ENCODE measurements around the gene CNTN5.

The CNTN5 gene

DNA sequence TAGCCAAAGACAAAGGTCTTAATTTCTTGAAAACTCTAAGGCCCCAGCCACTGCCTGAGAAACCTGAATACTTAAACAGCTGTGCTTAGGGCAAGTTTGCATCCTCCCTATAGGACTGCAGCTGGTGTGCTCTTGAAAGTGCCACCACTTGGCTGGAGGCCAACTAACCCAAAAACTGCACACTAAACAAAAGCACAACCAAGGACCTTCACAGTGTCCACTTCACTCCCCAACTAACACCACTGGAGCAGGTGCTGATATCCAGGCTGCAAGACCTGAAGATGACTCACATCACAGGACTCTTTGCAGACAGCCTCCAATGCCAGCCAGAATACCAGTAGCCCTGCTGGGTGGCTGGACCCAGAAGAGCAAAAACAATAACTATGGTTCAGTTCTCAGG, 1308.6 kb downstream of the CNTN5 start:
- DNase-seq (ENCODE audit: low read depth) = no peak

DNA sequence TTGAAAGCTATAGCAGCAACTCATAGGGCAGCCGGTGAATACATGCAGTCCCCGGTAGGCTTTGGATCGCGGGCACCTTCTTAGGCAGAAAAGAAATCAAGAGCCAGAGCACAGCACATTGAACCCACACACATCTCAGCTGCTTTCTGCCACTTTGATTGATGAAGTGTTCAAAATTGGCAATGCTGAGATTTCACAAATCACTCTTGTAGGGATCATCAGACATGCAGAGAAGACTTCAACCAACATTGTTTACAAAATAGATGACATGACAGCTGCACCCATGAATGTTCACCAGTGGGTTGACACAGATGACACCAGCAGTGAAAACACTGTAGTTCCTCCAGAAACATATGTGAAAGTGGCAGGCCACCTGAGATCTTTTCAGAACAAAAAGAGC, 1316.1 kb downstream of the CNTN5 start:
- no peak for DNase-seq (ENCODE audit: low read depth)

DNA sequence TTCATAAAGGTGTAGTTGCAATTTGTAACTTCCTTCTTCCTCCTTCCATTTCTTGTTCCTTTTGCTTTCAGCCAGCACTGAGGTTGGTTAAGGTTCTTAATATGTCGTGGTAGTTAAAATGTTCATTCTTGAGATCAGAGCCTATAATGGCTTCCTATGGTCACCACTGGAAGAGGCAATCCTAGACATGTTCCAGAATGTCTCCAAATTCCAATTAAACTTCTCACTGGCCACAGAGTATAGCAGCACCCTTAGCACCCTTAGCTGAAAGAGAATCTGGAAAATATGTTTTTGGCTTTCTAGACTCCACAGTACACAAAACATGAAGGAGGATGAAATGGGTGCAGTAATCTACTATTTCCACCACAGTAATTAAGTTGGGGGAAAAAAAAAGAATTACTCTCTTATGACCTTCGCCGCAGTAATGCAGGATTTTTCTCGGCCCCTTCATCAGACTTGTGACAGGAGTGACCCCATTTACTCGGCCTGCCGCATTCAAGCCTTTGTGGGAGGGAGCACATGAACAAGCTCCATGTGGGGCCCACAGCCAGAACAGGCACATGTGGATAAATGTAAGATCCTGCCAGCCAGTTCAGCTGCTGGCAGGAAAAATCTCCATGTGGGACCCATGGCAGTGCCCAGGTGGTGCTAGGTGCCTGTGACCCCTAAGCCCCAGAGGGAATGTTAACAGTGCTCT, 1317.5 kb downstream of the CNTN5 start:
- no peak for DNase-seq (ENCODE audit: low read depth)

DNA sequence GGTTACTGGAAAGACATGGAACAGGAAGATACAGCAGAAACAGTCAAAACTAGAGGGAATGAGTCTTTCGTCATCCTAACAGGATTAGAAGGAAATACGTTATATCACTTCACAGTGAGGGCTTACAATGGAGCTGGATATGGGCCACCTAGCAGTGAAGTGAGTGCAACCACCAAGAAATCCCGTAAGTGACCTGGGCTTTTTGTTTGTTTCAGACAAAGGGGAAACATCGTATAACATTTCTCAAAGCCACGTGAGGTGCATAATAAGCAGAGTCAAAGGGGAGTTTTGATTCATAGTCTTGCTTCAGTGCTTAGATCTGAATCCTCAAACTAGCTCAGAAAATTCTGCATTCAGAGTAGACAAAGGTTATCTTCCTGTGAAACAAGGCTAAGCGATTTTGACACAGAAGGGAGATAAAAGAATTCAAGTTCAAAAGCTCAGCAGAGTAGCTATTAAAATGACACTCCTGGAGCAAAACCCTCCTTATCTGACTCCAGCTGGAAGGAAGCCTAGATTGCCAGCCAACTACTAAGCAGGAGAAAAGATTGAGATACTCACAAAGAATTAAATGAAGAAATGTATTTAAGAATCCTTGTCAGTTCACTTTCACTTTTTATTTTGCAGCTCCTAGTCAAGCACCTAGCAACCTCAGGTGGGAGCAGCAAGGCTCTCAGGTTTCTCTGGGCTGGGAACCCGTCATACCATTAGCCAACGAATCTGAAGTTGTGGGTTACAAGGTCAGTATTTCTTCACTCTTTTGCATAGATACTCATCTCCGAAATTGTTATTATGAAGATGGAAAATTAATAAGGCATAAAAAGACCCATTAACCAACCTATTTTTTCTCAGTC, 1319.9 kb downstream of the CNTN5 start:
- no peak for DNase-seq (ENCODE audit: low read depth)

DNA sequence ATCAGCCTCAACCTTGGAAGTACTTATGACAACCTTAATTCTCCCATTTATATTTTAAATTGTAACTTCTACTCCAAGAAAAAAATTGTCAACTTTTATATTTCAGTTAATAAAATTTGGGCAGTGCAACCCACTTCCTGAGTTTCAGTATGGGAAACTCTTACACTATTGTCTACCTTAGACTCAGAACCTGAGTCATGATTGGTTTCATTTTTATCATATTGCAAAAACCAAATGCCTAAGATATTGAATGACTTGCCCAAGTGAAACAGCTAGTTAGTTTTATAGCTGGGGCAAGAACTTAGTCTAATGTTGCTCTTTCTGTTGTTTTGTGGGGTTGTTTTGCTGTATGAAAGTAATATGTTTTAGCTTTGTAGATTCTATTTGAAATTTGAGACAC, 1332.3 kb downstream of the CNTN5 start:
- DNase-seq (ENCODE audit: low read depth) = no peak

DNA sequence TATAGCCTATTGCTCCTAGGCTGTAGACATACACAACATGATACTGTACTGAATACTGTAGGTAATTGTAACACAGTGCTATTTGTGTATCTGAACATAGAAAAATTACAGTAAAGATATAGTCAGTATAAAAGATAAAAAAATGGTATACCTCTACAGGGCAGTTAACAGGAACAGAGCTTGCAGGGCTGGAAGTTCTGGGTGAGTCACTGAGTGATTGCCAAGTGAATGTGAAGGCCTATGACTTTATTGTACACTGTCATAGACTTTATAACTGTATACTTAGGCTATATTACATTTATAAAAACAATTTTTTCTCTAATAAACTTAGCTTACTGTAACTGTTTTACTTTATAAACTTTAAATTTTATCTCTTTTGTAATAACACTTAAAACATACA, 1334.0 kb downstream of the CNTN5 start:
- no peak for DNase-seq (ENCODE audit: low read depth)

DNA sequence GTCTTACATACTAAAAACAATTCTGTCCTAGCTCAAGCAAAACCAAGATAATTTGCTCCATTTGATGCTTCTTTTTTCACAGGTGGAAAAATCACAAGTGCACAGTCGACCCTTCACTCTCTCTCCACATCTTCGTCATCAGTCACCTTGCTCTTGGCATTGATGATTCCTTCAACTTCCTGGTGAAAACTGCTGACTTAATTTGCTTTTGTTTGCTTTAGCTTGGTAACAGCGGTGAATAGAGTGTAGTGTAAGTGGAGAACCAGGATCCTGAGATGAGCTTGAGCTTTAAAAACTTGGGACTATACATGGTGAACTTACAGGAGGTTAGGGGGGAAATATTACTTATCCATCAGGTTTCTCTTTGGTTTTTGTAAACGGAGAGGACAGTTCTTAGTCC, 1335.3 kb downstream of the CNTN5 start:
- no peak for DNase-seq (ENCODE audit: low read depth)

DNA sequence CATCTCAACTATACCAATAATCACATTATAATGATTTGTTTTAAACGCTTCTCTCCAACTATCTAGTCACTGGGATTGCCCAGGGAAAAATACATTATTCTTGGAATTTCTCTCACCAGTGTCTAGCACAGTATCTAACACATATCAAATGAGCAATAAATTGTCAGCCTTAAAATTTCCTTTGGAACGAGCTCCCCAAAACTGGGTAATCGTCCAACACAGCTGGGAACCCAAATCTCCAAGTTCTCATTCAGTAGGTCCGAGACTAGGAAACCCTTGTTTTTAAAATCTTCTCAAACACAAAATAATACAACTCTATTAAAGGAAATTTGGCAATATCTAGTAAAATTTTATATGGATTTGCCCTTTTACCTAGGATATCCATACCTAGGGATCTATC, 1338.5 kb downstream of the CNTN5 start:
- DNase-seq (ENCODE audit: low read depth) = no peak

DNA sequence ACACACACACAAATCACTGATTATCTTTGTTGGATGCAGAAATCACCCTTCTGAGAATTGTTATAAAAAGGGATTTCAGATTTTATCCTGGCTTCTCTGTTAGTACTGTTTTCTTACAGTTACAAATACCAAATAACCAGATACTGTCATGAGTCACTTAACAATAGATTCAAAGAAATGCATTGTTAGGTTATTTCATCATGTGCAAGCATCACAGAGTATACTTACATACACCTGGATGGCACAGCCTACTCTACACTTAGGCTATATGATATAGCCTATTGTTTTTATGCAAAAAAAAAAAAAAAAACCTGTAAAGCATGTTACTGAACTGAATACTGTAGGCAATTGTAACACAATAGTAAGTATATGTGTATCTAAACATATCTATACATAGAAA, 1347.1 kb downstream of the CNTN5 start:
- DNase-seq (ENCODE audit: low read depth) = no peak

DNA sequence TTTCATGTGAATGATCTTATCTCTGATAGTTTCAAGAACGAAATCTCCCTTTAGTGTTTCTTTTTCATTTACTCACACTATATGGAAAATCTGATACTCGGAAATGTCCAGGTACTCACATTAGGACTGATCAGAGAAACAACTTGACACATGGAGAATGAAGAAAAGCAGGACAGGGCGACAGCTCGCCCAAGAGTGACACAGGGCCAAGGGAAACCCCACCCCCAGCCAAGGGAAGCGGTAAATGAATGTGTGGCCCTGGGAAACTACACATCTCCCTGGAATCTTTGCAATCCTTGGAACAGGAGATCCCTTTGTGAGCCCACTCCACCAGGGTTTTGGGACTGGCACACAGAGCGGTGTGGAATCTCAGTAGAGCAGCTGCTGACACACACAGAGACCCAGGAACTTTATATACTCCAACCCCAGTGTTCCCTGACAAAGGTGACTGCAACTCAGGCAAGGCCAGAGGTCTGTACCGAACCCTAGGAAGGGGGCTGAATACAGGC, 1362.7 kb downstream of the CNTN5 start:
- no peak for DNase-seq (ENCODE audit: low read depth)

DNA sequence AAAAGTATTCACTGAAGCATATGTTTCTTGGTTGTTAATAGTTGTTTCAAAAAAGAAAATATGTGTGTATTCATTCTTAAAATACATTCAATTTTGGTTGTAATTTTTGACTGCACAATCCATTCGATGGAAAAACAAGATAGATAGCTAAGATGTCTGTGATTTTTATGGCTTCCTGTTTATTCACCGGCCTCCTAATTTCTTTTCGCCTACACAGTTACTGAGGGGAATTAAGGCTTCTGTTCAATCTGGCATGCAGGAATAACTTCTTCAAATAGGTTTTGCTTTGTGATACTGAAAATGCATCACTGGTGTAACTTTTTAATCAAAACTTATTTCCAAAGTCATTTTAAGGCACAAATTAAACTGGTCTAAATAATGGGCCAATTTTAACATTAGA, 1375.5 kb downstream of the CNTN5 start:
- no peak for DNase-seq (ENCODE audit: low read depth)

DNA sequence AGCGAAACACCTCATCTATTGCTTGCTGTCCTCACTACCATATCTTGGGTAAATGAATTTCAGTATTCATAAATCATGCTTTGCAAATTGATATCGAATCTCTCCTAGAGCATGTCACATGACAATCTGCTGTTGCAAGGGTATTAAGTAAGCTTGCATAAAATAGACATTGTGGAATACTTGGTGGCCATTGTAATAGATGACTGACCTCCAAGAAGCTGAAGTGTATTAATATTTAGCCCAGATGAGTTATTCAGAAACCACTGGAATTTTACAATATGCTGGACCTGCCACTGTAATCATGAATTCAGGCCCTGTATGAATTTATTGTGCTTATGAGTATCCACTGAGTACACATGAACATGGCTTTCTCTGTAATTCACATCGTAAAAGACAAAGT, 1376.7 kb downstream of the CNTN5 start:
- DNase-seq (ENCODE audit: low read depth) = no peak

DNA sequence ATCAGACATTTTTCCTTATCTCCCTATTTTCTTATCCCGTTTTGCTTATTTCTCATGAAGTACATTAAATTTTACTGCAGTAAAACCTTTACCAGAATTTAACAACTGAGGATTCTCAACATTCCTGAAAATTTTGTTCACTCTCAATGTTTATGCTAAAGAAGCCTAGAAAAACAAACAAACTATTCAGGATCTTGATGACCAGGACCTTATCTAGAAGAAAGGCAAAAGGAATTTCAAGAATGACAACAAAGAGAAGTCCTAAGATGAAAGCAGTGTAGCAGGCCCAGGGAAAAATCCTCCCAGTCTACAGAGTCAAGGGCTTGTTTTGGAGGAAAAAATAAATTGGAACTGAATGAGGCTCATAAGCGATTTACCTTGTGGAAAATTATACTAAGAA, 1383.1 kb downstream of the CNTN5 start:
- no peak for DNase-seq (ENCODE audit: low read depth)

DNA sequence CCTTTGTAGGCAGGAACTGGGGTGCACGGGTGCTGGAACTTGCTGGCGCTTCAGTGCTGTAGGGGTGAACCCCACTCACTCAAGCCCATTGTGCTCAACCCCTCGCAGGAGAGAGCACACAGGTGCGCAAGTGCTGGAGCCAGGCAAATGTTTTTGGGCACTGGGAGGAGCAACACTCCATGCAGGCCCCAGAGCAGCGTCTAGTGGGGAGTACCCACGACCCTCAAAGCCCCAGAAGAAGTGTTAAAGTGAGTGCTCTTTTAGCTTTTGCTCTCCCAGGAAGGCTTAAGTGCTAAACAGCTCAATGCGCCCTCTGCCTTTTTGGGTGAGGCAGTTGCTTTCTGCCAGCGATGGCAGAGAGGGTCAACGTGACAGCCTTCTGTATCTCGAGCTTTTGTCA, 1384.2 kb downstream of the CNTN5 start:
- DNase-seq (ENCODE audit: low read depth) = no peak
